OCI-LY1 (cell line): ENCODE measurements around the gene LCE6A.

ENCODE experiments used
- CTCF ChIP-seq: fragments of 200-600 bp; sonication (generic), shearing (Covaris generic); IDR thresholded peaks from 2 replicates; pipeline ENCODE4 v1.5.1; 2017; ENCODE audit warnings: mild to moderate bottlenecking, antibody characterized with exemption, low read length, moderate library complexity, mixed read lengths
- EZH2 ChIP-seq: fragments of 200-600 bp; sonication (generic), shearing (Covaris generic); IDR thresholded peaks from 2 replicates; pipeline ENCODE4 v1.8.0; 2017; ENCODE audit warnings: borderline replicate concordance, mixed run types, mild to moderate bottlenecking, antibody characterized with exemption, low read length, moderate library complexity, mixed read lengths

- TF ChIP-seq CTCF: no peak
- TF ChIP-seq EZH2: no peak
These were observed 46.2 kb upstream of the LCE6A start, which contains the start of gene LCE1D for GRCh38 chr1:152796421-152796820.
